HCT116 (cell line): ENCODE results near the gene KANK2. TPM values are rescaled to one million over a fixed set of nuclear protein-coding genes. Genes with fewer than 3 reads are reported as not detected.

Experiments used
- ATAC-seq: fragments of 200-7000 bp; cut with Tn5 transposase; 2 replicates; pipeline ENCODE4 v1.9.1; 2020; ENCODE audit warnings: mild to moderate bottlenecking, moderate library complexity
- BruUV-seq: library from RNA; stranded (reverse); fragments of 400-500 nt; replicated peaks from 2 replicates; lab custom pipeline; 2021; lab: Mats Ljungman, UMichigan
- CTCF ChIA-PET: fragments of 300-600 bp; sonication (Branson Sonifier 250); formaldehyde crosslinking; loops from one replicate; lab custom pipeline; 2021; ENCODE audit warnings: antibody characterized with exemption; lab: Charles Lee
- POLR2A ChIA-PET: fragments of 300-600, 350-600 bp; sonication (Branson Sonifier 250); formaldehyde crosslinking; loops from one replicate; lab custom pipeline; 2021; ENCODE audit warnings: antibody characterized with exemption; lab: Charles Lee
- RAD21 ChIA-PET, 2 experiments: fragments of 300-600 bp; sonication (Branson Sonifier 250); formaldehyde crosslinking; loops; one replicate each; lab custom pipeline; 2023; ENCODE audit warnings: low total read pairs in 2 of 2; ENCODE audit not compliant: uncharacterized antibody in 2 of 2, unreplicated experiment in 2 of 2, low non-redundant PET in 1 of 2; lab: Charles Lee
- DNase-seq: peaks from one replicate; pipeline ENCODE4 v3.0.0-alpha.2; 2010; ENCODE audit warnings: low read depth, low spot score
- H2AFZ ChIP-seq: fragments of 200-600 bp; shearing (Covaris generic), sonication (generic); 2 replicates; pipeline ENCODE4 v1.6.1; 2017; ENCODE audit warnings: low read depth, mixed run types, mixed read lengths, antibody characterized with exemption, low read length; ENCODE audit not compliant: poor library complexity, severe bottlenecking
- H3K27ac ChIP-seq: 2 replicates; pipeline ENCODE4 v1.5.1; 2012; ENCODE audit warnings: low read depth, low read length
- H3K27me3 ChIP-seq: fragments of 200-600 bp; sonication (generic); 2 replicates; pipeline ENCODE4 v1.6.1; 2016; ENCODE audit warnings: mixed run types, low read length, mixed read lengths; ENCODE audit not compliant: insufficient read depth
- H3K36me3 ChIP-seq, 2 experiments: fragments of 200-500 bp in 1 of 2; fragments of 200-600 bp in 1 of 2; sonication (Bioruptor generic) in 1 of 2; sonication (generic) in 1 of 2; 2 replicates each; pipeline versions ENCODE4 v1.5.1 to v1.6.1; 2014 to 2016; ENCODE audit warnings: low read length in 2 of 2, inconsistent platforms in 1 of 2, mixed read lengths in 1 of 2, mixed run types in 1 of 2; ENCODE audit not compliant: insufficient read depth in 2 of 2, control insufficient read depth in 1 of 2
- H3K4me1 ChIP-seq, 2 experiments: fragments of 200-600 bp in 1 of 2; sonication (generic) in 1 of 2; 2 replicates each; pipeline versions ENCODE4 v1.5.1 to v1.6.1; 2012 to 2017; ENCODE audit warnings: low read length in 2 of 2, inconsistent platforms in 1 of 2, mild to moderate bottlenecking in 1 of 2, mixed read lengths in 1 of 2, mixed run types in 1 of 2, moderate library complexity in 1 of 2; ENCODE audit not compliant: insufficient read depth in 2 of 2, control insufficient read depth in 1 of 2
- H3K4me2 ChIP-seq: fragments of 200-600 bp; sonication (generic); 2 replicates; pipeline ENCODE4 v1.6.1; 2017; ENCODE audit warnings: mixed run types, low read length, mixed read lengths
- H3K4me3 ChIP-seq, 2 experiments: fragments of 200-600 bp in 1 of 2; sonication (generic) in 1 of 2; replicated peaks in 1 of 2; 2 replicates each; pipeline ENCODE4 v1.5.1; 2011 to 2016; ENCODE audit warnings: low read length in 2 of 2, control low read depth in 1 of 2, low read depth in 1 of 2, mild to moderate bottlenecking in 1 of 2, mixed read lengths in 1 of 2, mixed run types in 1 of 2
- H3K79me2 ChIP-seq: fragments of 200-600 bp; sonication (generic); 2 replicates; pipeline ENCODE4 v1.6.1; 2017; ENCODE audit warnings: mild to moderate bottlenecking, mixed run types, low read length, moderate library complexity, mixed read lengths; ENCODE audit not compliant: insufficient read depth
- H3K9ac ChIP-seq: fragments of 200-600 bp; sonication (generic); 2 replicates; pipeline ENCODE4 v1.6.1; 2016; ENCODE audit warnings: low read length, mixed read lengths
- H3K9me2 ChIP-seq: fragments of 200-600 bp; sonication (generic), shearing (Covaris generic); 2 replicates; pipeline ENCODE4 v1.6.1; 2017; ENCODE audit warnings: mixed run types, mild to moderate bottlenecking, moderate library complexity; ENCODE audit not compliant: insufficient read depth
- H3K9me3 ChIP-seq, 2 experiments: fragments of 200-500 bp in 1 of 2; fragments of 200-600 bp in 1 of 2; sonication (Bioruptor generic) in 1 of 2; sonication (generic) in 1 of 2; 2 replicates each; pipeline ENCODE4 v1.6.1; 2014 to 2017; ENCODE audit warnings: low read length in 2 of 2, mixed read lengths in 2 of 2, inconsistent platforms in 1 of 2, low read depth in 1 of 2, mild to moderate bottlenecking in 1 of 2, mixed run types in 1 of 2, moderate library complexity in 1 of 2; ENCODE audit not compliant: control insufficient read depth in 1 of 2, insufficient read depth in 1 of 2
- H4K20me1 ChIP-seq: fragments of 200-600 bp; sonication (generic), shearing (Covaris generic); 2 replicates; pipeline ENCODE4 v1.6.1; 2017; ENCODE audit warnings: mixed run types, mild to moderate bottlenecking, moderate library complexity; ENCODE audit not compliant: insufficient read depth
- CEBPB ChIP-seq: IDR thresholded peaks from 2 replicates; pipeline ENCODE4 v1.6.1; 2012; ENCODE audit warnings: low read depth
- EGR1 ChIP-seq: IDR thresholded peaks from 2 replicates; pipeline ENCODE4 v1.6.1; 2012; ENCODE audit warnings: low read depth
- EZH2 ChIP-seq: fragments of 200-600 bp; sonication (generic); IDR thresholded peaks from 2 replicates; pipeline ENCODE4 v1.6.1; 2017; ENCODE audit warnings: antibody characterized with exemption, mixed run types
- FOSL1 ChIP-seq: IDR thresholded peaks from 2 replicates; pipeline ENCODE4 v1.6.1; 2012; ENCODE audit warnings: low read depth
- SRF ChIP-seq: IDR thresholded peaks from 2 replicates; pipeline ENCODE4 v1.6.1; 2012; ENCODE audit warnings: low read depth
- YY1 ChIP-seq: IDR thresholded peaks from 2 replicates; pipeline ENCODE4 v1.6.1; 2011; ENCODE audit warnings: low read length, low read depth, moderate library complexity, mild to moderate bottlenecking; ENCODE audit not compliant: insufficient replicate concordance; ENCODE audit errors: extremely low read depth
- intact Hi-C: fragments of 100-400 bp; cut with micrococcal nuclease; formaldehyde crosslinking; loops from 2 replicates; pipeline ENCODE4 v1.10.0; 2022
- total RNA-seq: library from RNA; stranded (reverse); gene quantifications from one replicate; pipeline ENCODE4 v1.2.1, GENCODE V29; 2021; ENCODE audit not compliant: unreplicated experiment
- TF ChIP-seq, protein P1 (sequence below): IDR thresholded peaks from 2 replicates; pipeline ENCODE4 v1.6.1; 2011; ENCODE audit warnings: mild to moderate bottlenecking, low read length, moderate library complexity; ENCODE audit not compliant: insufficient replicate concordance; ENCODE audit errors: extremely low read depth

The KANK2 gene
- total RNA-seq, 1 experiment from 2014 or later, result 43.6 TPM

DNA sequence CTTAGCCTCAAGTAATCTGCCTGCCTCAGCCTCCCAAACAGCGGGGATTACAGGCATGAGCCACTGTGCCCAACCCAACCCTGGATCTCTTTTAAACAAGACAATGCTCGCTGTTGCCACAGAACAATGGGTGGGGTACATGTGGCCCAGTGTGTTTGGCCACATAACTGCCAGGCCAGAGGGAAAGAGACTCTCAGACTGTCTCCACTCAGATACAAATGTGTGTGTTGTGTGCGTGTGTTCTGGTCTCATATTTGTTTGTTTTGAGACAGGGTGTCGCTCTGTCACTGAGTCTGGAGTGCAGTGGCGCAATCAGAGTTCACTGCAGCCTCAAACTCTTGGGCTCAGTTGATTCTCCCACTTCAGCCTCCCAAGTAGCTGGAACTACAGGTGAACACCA is 82.3 kb downstream of the KANK2 start:
- TF ChIP-seq, protein P1, sequence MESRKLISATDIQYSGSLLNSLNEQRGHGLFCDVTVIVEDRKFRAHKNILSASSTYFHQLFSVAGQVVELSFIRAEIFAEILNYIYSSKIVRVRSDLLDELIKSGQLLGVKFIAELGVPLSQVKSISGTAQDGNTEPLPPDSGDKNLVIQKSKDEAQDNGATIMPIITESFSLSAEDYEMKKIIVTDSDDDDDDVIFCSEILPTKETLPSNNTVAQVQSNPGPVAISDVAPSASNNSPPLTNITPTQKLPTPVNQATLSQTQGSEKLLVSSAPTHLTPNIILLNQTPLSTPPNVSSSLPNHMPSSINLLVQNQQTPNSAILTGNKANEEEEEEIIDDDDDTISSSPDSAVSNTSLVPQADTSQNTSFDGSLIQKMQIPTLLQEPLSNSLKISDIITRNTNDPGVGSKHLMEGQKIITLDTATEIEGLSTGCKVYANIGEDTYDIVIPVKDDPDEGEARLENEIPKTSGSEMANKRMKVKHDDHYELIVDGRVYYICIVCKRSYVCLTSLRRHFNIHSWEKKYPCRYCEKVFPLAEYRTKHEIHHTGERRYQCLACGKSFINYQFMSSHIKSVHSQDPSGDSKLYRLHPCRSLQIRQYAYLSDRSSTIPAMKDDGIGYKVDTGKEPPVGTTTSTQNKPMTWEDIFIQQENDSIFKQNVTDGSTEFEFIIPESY, result no peak
- TF ChIP-seq CEBPB (no peak), YY1 (no peak), EGR1 (no peak), FOSL1 (no peak), EZH2 (no peak), SRF (no peak)
- POLR2A ChIA-PET, result no interaction called here
- no peaks in the 10 kb centered on the region for H3K4me1 ChIP-seq
- H3K4me3 ChIP-seq, result no peak overlapping the region
- intact Hi-C loops, result no loop called here
- H3K9me3 ChIP-seq, result no peaks in the 10 kb centered on the region
- H3K27ac ChIP-seq, result no peak overlapping the region
- H3K27me3 ChIP-seq, result no peaks in the 10 kb centered on the region
- RAD21 ChIA-PET, result no interaction called here
- no peak overlapping the region for H2AFZ ChIP-seq
- no peaks in the 10 kb centered on the region for H3K9me2 ChIP-seq
- H4K20me1 ChIP-seq, result no peaks in the 10 kb centered on the region; the same call in 1 of the 2 replicates
- peaks cover 65 to 66% of the 10 kb centered on the region in 2 experiments for H3K36me3 ChIP-seq
- no peak overlapping the region for H3K9ac ChIP-seq
- ATAC-seq (no peak), DNase-seq (no peak)
- no peak overlapping the region for H3K4me2 ChIP-seq
- CTCF ChIA-PET, result no interaction called here
- no TSS peak for BruUV-seq
- H3K79me2 ChIP-seq, result peaks cover 13% of the 10 kb centered on the region; the same call in 1 of the 2 replicates

Other genes starting within 250 kb of the KANK2 start
- 116 TPM for gene SMARCA4, start 236.5 kb downstream of the KANK2 start, total RNA-seq
- 92.4 TPM for gene LDLR, start 108.1 kb downstream of the KANK2 start, total RNA-seq
- gene SPC24, start 41.8 kb downstream of the KANK2 start, total RNA-seq, result 33.9 TPM
- gene ANGPTL8, start 42.1 kb upstream of the KANK2 start, total RNA-seq, result not detected
- 82.4 TPM for gene DOCK6, start 65.0 kb upstream of the KANK2 start, total RNA-seq
- gene TSPAN16, start 98.6 kb upstream of the KANK2 start, total RNA-seq, result not detected
- gene RAB3D, start 142.1 kb upstream of the KANK2 start, total RNA-seq, result 28.9 TPM
- gene TMEM205, start 148.7 kb upstream of the KANK2 start, total RNA-seq, result 55.9 TPM
- gene CCDC159, start 149.0 kb upstream of the KANK2 start, total RNA-seq, result 7.7 TPM
- gene PLPPR2, start 157.9 kb upstream of the KANK2 start, total RNA-seq, result 23.2 TPM
- gene SWSAP1, start 177.1 kb upstream of the KANK2 start, total RNA-seq, result 2.5 TPM
- gene EPOR, start 186.8 kb upstream of the KANK2 start, total RNA-seq, result 15.3 TPM
- gene RGL3, start 221.8 kb upstream of the KANK2 start, total RNA-seq, result 99.2 TPM
- 0.52 TPM for gene ODAD3, start 237.6 kb upstream of the KANK2 start, total RNA-seq
- 425 TPM for gene PRKCSH, start 238.1 kb upstream of the KANK2 start, total RNA-seq